Effector CD8-positive, alpha-beta T cell (primary cell): ENCODE results near the gene RRM1.

ENCODE experiments used
- DNase-seq: peaks from one replicate; lab custom pipeline; 2025; lab: John Stamatoyannopoulos, UW

Gene RRM1

GRCh38 chr11:4186464-4187054, 92.0 kb downstream of the RRM1 start:
- no peak for DNase-seq

GRCh38 chr11:4187055-4187988, 92.7 kb downstream of the RRM1 start:
- peak; percentile 74 for DNase-seq
